ENCODE results near the gene MAMDC4. TPM values are rescaled to one million over a fixed set of nuclear protein-coding genes. Genes with fewer than 3 reads are reported as not detected.

The MAMDC4 gene
- total RNA-seq, 4 donors from 2014 or later, result 30.8 to 50.4 (median 41.4) TPM

GRCh38 chr9:136827794-136828473, 24.2 kb upstream of the MAMDC4 start:
- Histone ChIP-seq H3K27me3 (no peaks in the 10 kb centered on the region), H3K27ac (no peak overlapping the region), H3K36me3 (peaks cover 0 to 95% (median 0%) of the 10 kb centered on the region in 3 donors), H3K4me3 (no peak overlapping the region), H3K9me3 (no peaks in the 10 kb centered on the region), H3K4me1 (no peaks in the 10 kb centered on the region)
- TF ChIP-seq POLR2A (IDR thresholded peaks at IDR 0.05), result no peak
- no peak for TF ChIP-seq CTCF (IDR thresholded peaks at IDR 0.05)
- no peak for DNase-seq

GRCh38 chr9:136828474-136829140, 23.5 kb upstream of the MAMDC4 start:
- DNase-seq, result no peak
- Histone ChIP-seq H3K36me3 (peaks cover 0 to 91% (median 0%) of the 10 kb centered on the region in 3 donors), H3K27me3 (no peaks in the 10 kb centered on the region), H3K27ac (no peak overlapping the region), H3K4me3 (no peak overlapping the region), H3K9me3 (no peaks in the 10 kb centered on the region), H3K4me1 (no peaks in the 10 kb centered on the region)
- TF ChIP-seq CTCF (IDR thresholded peaks at IDR 0.05) (no peak), POLR2A (IDR thresholded peaks at IDR 0.05) (no peak)

- DNase-seq, result no peak
- Histone ChIP-seq H3K4me3 (no peak overlapping the region), H3K27ac (no peak overlapping the region), H3K27me3 (no peaks in the 10 kb centered on the region), H3K4me1 (no peaks in the 10 kb centered on the region), H3K36me3 (peaks cover 0 to 83% (median 0%) of the 10 kb centered on the region in 3 donors), H3K9me3 (no peaks in the 10 kb centered on the region)
- TF ChIP-seq POLR2A (IDR thresholded peaks at IDR 0.05) (no peak), CTCF (IDR thresholded peaks at IDR 0.05) (no peak)
Observed at GRCh38 chr9:136829412-136829811, 22.7 kb upstream of the MAMDC4 start.

- Histone ChIP-seq H3K27ac (no peak overlapping the region), H3K4me1 (no peaks in the 10 kb centered on the region), H3K36me3 (peaks cover 0 to 75% (median 0%) of the 10 kb centered on the region in 3 donors), H3K4me3 (no peak overlapping the region), H3K27me3 (no peaks in the 10 kb centered on the region), H3K9me3 (no peaks in the 10 kb centered on the region)
- no peak for DNase-seq
- TF ChIP-seq POLR2A (IDR thresholded peaks at IDR 0.05), result no peak
- no peak for TF ChIP-seq CTCF (IDR thresholded peaks at IDR 0.05)
Observed at GRCh38 chr9:136829981-136830885, 21.9 kb upstream of the MAMDC4 start.

- DNase-seq, result no peak
Observed at GRCh38 chr9:136831002-136831719, 21.0 kb upstream of the MAMDC4 start.

More at GRCh38 chr9:136831002-136831719, 21.0 kb upstream of the MAMDC4 start:
- peaks cover 0 to 68% (median 0%) of the 10 kb centered on the region in 3 donors for H3K36me3 ChIP-seq
- H3K27ac ChIP-seq, result no peak overlapping the region
- no peaks in the 10 kb centered on the region for H3K4me1 ChIP-seq
- TF ChIP-seq POLR2A (IDR thresholded peaks at IDR 0.05) (no peak), CTCF (IDR thresholded peaks at IDR 0.05) (no peak)
- H3K4me3 ChIP-seq, result no peak overlapping the region
- H3K9me3 ChIP-seq, result no peaks in the 10 kb centered on the region
- H3K27me3 ChIP-seq, result no peaks in the 10 kb centered on the region
